Esophagus (tissue), 2 donors: Measurements from ENCODE around the gene CASP1. TPM values are rescaled to one million over a fixed set of nuclear protein-coding genes. Genes with fewer than 3 reads are reported as not detected.

ENCODE experiments used
- H3K27ac ChIP-seq, 2 donors: one replicate each; pipeline ENCODE4 v1.5.1; 2013; ENCODE audit warnings: low read depth in 2 of 2, mild to moderate bottlenecking in 2 of 2, inconsistent platforms in 1 of 2, low read length in 1 of 2, moderate library complexity in 1 of 2
- H3K27me3 ChIP-seq, 2 donors: one replicate each; pipeline ENCODE4 v1.6.1; 2013; ENCODE audit warnings: low read length in 2 of 2, control low read depth in 1 of 2, mild to moderate bottlenecking in 1 of 2; ENCODE audit not compliant: insufficient read depth in 2 of 2, control insufficient read depth in 1 of 2
- H3K36me3 ChIP-seq, 2 donors: one replicate each; pipeline ENCODE4 v1.6.1; 2013; ENCODE audit warnings: low read length in 1 of 2; ENCODE audit not compliant: control insufficient read depth in 2 of 2, insufficient read depth in 2 of 2
- H3K4me1 ChIP-seq, 2 donors: one replicate each; pipeline ENCODE4 v1.6.1; 2013; ENCODE audit warnings: low read length in 1 of 2; ENCODE audit not compliant: control insufficient read depth in 2 of 2, insufficient read depth in 2 of 2
- H3K4me3 ChIP-seq, 2 donors: one replicate each; pipeline ENCODE4 v1.5.1; 2013; ENCODE audit warnings: low read length in 2 of 2, mild to moderate bottlenecking in 2 of 2, low read depth in 1 of 2, moderate library complexity in 1 of 2
- H3K9me3 ChIP-seq, 2 donors: one replicate each; pipeline ENCODE4 v1.6.1; 2013; ENCODE audit warnings: mild to moderate bottlenecking in 2 of 2, low read depth in 1 of 2, low read length in 1 of 2, moderate library complexity in 1 of 2; ENCODE audit not compliant: control insufficient read depth in 2 of 2, insufficient read depth in 1 of 2
- WGBS, 2 donors: extraction: QIAGEN DNeasy Blood & Tissue Kit; methylation state at CpG; one replicate each; pipeline ENCODE4 v1.1.7; 2013; 5-methylcytosine and 5-hydroxymethylcytosine counted together
- polyA plus RNA-seq, 2 donors: library from polyadenylated mRNA; stranded (reverse); fragments of 200-250 nt; gene quantifications; one replicate each; pipeline ENCODE4 v1.2.3, GENCODE V29; 2013
- donor health status: healthy with polysubstance abuse.
- donor health status: Bipolar disorder and iron deficiency.

The CASP1 gene
- polyA plus RNA-seq, 2 donors = 16.7 to 39.4 TPM

DNA sequence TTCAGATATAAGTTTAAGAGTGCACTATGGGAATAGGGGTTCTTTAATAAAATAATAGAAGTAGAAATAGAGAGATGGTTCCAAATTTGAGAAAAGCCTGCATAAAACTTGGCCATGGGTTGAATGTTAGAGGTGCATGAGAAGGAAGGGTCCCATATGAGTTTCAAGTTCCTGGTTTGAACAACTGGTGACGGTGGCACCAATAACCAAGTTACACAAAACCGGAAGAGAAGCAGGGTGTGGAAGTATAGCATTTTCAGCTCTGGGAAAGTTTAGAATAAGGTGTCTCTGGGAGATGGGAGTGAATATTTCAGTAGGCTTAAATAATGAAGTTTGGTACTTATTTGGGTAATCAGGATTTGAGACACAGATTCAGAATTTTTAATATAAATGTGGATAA, 2.4 kb downstream of the CASP1 start:
- Histone ChIP-seq H3K4me1 (no peaks in the 10 kb centered on the region), H3K9me3 (no peaks in the 10 kb centered on the region), H3K27ac (no peak overlapping the region), H3K27me3 (no peaks in the 10 kb centered on the region), H3K36me3 (peaks cover 6 to 7% of the 10 kb centered on the region in 2 donors), H3K4me3 (no peak overlapping the region)
- 74 to 86% methylated on average over 2 of the region's 2 CpGs for WGBS, 2 donors

- Histone ChIP-seq H3K27me3 (no peaks in the 10 kb centered on the region), H3K9me3 (no peaks in the 10 kb centered on the region), H3K4me1 (no peaks in the 10 kb centered on the region), H3K36me3 (peaks cover 6 to 7% of the 10 kb centered on the region in 2 donors), H3K4me3 (no peak overlapping the region), H3K27ac (no peak overlapping the region)
- WGBS, 2 donors = 78 to 84% methylated on average over 3 of the region's 3 CpGs
These were observed 7.3 kb downstream of the CASP1 start for GRCh38 chr11:105027678-105028077.

GRCh38 chr11:105024394-105024793, 10.6 kb downstream of the CASP1 start:
- Histone ChIP-seq H3K27me3 (no peaks in the 10 kb centered on the region), H3K4me1 (no peaks in the 10 kb centered on the region), H3K27ac (no peak overlapping the region), H3K9me3 (no peaks in the 10 kb centered on the region), H3K4me3 (no peak overlapping the region), H3K36me3 (no peaks in the 10 kb centered on the region)
- 92 to 94% methylated on average over 1 of the region's 1 CpG for WGBS, 2 donors

GRCh38 chr11:105023003-105023402, 11.9 kb downstream of the CASP1 start, which contains the start of gene CASP5:
TSS of gene CASP5 (minus strand) at chr11:105023168. CDS start at chr11:105023136, 32 bp downstream.
- no peak within 1 kb of the TSS for H3K4me3 ChIP-seq
- no peaks in the 10 kb centered on the region for H3K9me3 ChIP-seq
- H3K36me3 ChIP-seq = no peaks in the 10 kb centered on the region
- no peak within 1 kb of the TSS for H3K27ac ChIP-seq
- no peaks in the 10 kb centered on the region for H3K4me1 ChIP-seq
- no peaks in the 10 kb centered on the region for H3K27me3 ChIP-seq

- Histone ChIP-seq H3K27ac (no peak overlapping the region), H3K36me3 (no peaks in the 10 kb centered on the region), H3K4me3 (no peak overlapping the region), H3K9me3 (no peaks in the 10 kb centered on the region), H3K4me1 (no peaks in the 10 kb centered on the region), H3K27me3 (no peaks in the 10 kb centered on the region)
- WGBS, 2 donors = 45 to 62% methylated on average over 2 of the region's 2 CpGs
These were observed 12.4 kb downstream of the CASP1 start for GRCh38 chr11:105022527-105022926.

DNA sequence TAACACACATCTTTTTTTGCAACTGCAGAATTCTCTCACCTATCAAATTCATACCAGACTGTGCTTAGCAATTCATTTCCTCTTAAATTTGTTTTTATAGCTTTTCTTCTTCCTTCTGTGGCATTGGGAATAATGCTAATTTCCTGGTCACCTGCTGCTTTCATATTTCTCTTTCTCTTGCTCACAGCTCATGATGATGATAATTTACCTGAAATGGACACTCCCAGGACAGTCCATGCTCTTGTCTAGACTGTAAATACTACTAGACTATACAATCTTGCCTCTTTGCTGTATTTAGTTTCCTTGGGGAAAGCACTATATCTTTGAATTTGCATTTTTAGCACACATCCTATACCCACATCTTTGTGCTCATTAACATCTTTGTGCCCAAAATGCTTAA, 27.5 kb downstream of the CASP1 start:
- Histone ChIP-seq H3K27me3 (no peaks in the 10 kb centered on the region), H3K9me3 (no peaks in the 10 kb centered on the region), H3K4me3 (no peak overlapping the region), H3K4me1 (no peaks in the 10 kb centered on the region), H3K27ac (no peak overlapping the region), H3K36me3 (no peaks in the 10 kb centered on the region)

GRCh38 chr11:105005451-105005845, 29.5 kb downstream of the CASP1 start:
- H3K27ac ChIP-seq = no peak overlapping the region
- H3K36me3 ChIP-seq = no peaks in the 10 kb centered on the region
- H3K27me3 ChIP-seq = no peaks in the 10 kb centered on the region
- WGBS, 2 donors = 85 to 90% methylated on average over 3 of the region's 3 CpGs
- H3K4me1 ChIP-seq = no peaks in the 10 kb centered on the region
- no peaks in the 10 kb centered on the region for H3K9me3 ChIP-seq
- no peak overlapping the region for H3K4me3 ChIP-seq

DNA sequence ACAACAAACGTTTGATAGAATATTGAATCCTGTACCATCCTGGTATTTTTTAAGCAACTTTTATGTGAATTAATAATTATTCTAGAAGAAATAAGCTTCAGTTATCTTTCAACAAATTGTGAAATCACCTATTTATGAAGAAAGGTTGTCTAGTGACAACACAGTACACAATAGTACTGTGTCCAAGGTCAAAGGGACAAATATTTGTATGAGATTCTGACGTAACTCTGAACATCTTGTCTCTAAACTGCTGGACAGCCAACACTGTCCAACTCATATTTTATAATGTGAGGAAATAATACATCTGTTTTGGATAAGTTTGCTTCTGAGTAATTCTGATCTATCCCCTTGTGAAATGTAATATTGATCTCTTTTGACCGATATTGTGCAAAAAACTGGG, 30.9 kb downstream of the CASP1 start:
- H3K27me3 ChIP-seq = no peaks in the 10 kb centered on the region
- no peak overlapping the region for H3K4me3 ChIP-seq
- H3K27ac ChIP-seq = no peak overlapping the region
- H3K36me3 ChIP-seq = no peaks in the 10 kb centered on the region
- H3K9me3 ChIP-seq = no peaks in the 10 kb centered on the region
- no peaks in the 10 kb centered on the region for H3K4me1 ChIP-seq
- 68 to 83% methylated on average over 3 of the region's 3 CpGs for WGBS, 2 donors

GRCh38 chr11:105003151-105003550, 31.8 kb downstream of the CASP1 start:
- H3K4me1 ChIP-seq = no peaks in the 10 kb centered on the region
- H3K27me3 ChIP-seq = no peaks in the 10 kb centered on the region
- no peak overlapping the region for H3K27ac ChIP-seq
- 77 to 86% methylated on average over 2 of the region's 2 CpGs for WGBS, 2 donors
- no peak overlapping the region for H3K4me3 ChIP-seq
- H3K9me3 ChIP-seq = no peaks in the 10 kb centered on the region
- no peaks in the 10 kb centered on the region for H3K36me3 ChIP-seq

GRCh38 chr11:105000797-105001196, 34.1 kb downstream of the CASP1 start:
- Histone ChIP-seq H3K36me3 (no peaks in the 10 kb centered on the region), H3K27ac (no peak overlapping the region)
- WGBS, 2 donors = 80 to 83% methylated on average over 7 of the region's 7 CpGs

More at GRCh38 chr11:105000797-105001196, 34.1 kb downstream of the CASP1 start:
- Histone ChIP-seq H3K9me3 (no peaks in the 10 kb centered on the region), H3K27me3 (no peaks in the 10 kb centered on the region), H3K4me3 (no peak overlapping the region), H3K4me1 (no peaks in the 10 kb centered on the region)
